Smooth muscle cell (in vitro differentiated cells): Measurements from ENCODE around the gene TMPRSS2. TPM values are rescaled to one million over a fixed set of nuclear protein-coding genes. Genes with fewer than 3 reads are reported as not detected.

Experiments
- DNase-seq: peaks from one replicate; lab custom pipeline; 2025; ENCODE audit not compliant: unreplicated experiment; lab: John Stamatoyannopoulos, UW
- H2AFZ ChIP-seq: fragments of 200-600 bp; sonication (generic); 2 replicates; pipeline ENCODE4 v1.6.0; 2016; ENCODE audit warnings: antibody characterized with exemption, low read depth, mild to moderate bottlenecking
- H3F3A ChIP-seq: fragments of 200-600 bp; sonication (generic); 2 replicates; pipeline ENCODE4 v1.6.0; 2017; ENCODE audit warnings: antibody characterized with exemption, low read depth
- H3K27ac ChIP-seq: fragments of 200-600 bp; sonication (generic); 2 replicates; pipeline ENCODE4 v1.5.1; 2016; ENCODE audit warnings: low read depth, mild to moderate bottlenecking
- H3K27me3 ChIP-seq: fragments of 200-600 bp; sonication (generic); 2 replicates; pipeline ENCODE4 v1.6.1; 2016; ENCODE audit warnings: low read depth, mild to moderate bottlenecking
- H3K36me3 ChIP-seq: fragments of 200-600 bp; sonication (generic); 2 replicates; pipeline ENCODE4 v1.5.1; 2016; ENCODE audit warnings: low read depth
- H3K4me1 ChIP-seq: fragments of 200-600 bp; sonication (generic); 2 replicates; pipeline ENCODE4 v1.5.1; 2016; ENCODE audit warnings: low read depth
- H3K4me2 ChIP-seq: fragments of 200-600 bp; sonication (generic); 2 replicates; pipeline ENCODE4 v1.6.0; 2016; ENCODE audit warnings: mild to moderate bottlenecking
- H3K4me3 ChIP-seq: fragments of 200-600 bp; sonication (generic); 2 replicates; pipeline ENCODE4 v1.5.1; 2016; ENCODE audit warnings: mild to moderate bottlenecking
- H3K79me2 ChIP-seq: fragments of 200-600 bp; sonication (generic); 2 replicates; pipeline ENCODE4 v1.6.0; 2016; ENCODE audit warnings: low read depth, mild to moderate bottlenecking
- H3K9ac ChIP-seq: fragments of 200-600 bp; sonication (generic); 2 replicates; pipeline ENCODE4 v1.6.0; 2016; ENCODE audit warnings: low read depth
- H3K9me3 ChIP-seq: fragments of 200-600 bp; sonication (generic); replicated peaks from 2 replicates; pipeline ENCODE4 v1.5.1; 2016; ENCODE audit warnings: low read depth
- H4K20me1 ChIP-seq: fragments of 200-600 bp; sonication (generic); 2 replicates; pipeline ENCODE4 v1.6.0; 2016; ENCODE audit warnings: low read depth
- WGBS: methylation state at CpG from one replicate; pipeline ENCODE4 v1.1.7; 2016; ENCODE audit warnings: low lambda C conversion rate; 5-methylcytosine and 5-hydroxymethylcytosine counted together
- polyA plus RNA-seq: library from polyadenylated mRNA; unstranded; fragments of >200 nt; fragmentation: Nextera tagmentation; extraction: Ambion mirVana; gene quantifications from 2 replicates; pipeline ENCODE4 v1.2.1, GENCODE V29; 2016
- total RNA-seq: library from RNA; depleted of rRNA; stranded (reverse); fragments of >200 nt; gene quantifications from 2 replicates; pipeline ENCODE4 v1.2.3, GENCODE V29; 2014
- TF ChIP-seq, protein P1 (sequence below): fragments of 200-600 bp; sonication (generic); IDR thresholded peaks from 2 replicates; pipeline ENCODE4 v1.5.1; 2017; ENCODE audit warnings: borderline replicate concordance, mild to moderate bottlenecking, antibody characterized with exemption; ENCODE audit not compliant: insufficient read depth, poor library complexity, severe bottlenecking

The TMPRSS2 gene
- total and polyA plus RNA-seq, 2 experiments from 2014 or later: 0.39 to 1.3 TPM

DNA sequence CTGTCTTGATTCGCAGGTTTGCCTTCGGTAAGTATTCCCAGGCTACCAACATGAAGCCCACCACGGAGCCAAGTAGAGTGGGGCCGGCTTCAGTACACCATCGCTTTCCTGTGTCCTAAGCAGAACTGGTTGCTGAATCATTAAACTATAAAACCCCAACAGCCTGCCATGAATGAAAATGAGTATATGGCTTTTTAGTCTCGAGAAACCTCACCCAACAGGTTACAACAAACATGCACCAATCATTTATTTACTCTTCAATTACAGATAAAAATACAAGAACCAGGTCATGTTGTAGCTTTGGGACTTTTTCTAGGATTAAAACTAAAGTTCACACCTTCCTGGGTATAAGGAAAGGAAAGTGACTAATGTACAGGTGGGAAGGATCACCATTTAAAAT, 7.6 kb downstream of the TMPRSS2 start:
- no peaks in the 10 kb centered on the region for H3K79me2 ChIP-seq
- TF ChIP-seq, protein P1, sequence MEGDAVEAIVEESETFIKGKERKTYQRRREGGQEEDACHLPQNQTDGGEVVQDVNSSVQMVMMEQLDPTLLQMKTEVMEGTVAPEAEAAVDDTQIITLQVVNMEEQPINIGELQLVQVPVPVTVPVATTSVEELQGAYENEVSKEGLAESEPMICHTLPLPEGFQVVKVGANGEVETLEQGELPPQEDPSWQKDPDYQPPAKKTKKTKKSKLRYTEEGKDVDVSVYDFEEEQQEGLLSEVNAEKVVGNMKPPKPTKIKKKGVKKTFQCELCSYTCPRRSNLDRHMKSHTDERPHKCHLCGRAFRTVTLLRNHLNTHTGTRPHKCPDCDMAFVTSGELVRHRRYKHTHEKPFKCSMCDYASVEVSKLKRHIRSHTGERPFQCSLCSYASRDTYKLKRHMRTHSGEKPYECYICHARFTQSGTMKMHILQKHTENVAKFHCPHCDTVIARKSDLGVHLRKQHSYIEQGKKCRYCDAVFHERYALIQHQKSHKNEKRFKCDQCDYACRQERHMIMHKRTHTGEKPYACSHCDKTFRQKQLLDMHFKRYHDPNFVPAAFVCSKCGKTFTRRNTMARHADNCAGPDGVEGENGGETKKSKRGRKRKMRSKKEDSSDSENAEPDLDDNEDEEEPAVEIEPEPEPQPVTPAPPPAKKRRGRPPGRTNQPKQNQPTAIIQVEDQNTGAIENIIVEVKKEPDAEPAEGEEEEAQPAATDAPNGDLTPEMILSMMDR: no peak
- H3K4me2 ChIP-seq: no peak overlapping the region
- H2AFZ ChIP-seq: no peak overlapping the region
- no peak overlapping the region for H3K4me3 ChIP-seq
- H3F3A ChIP-seq: no peaks in the 10 kb centered on the region
- WGBS: 86% methylated on average over 6 of the region's 6 CpGs
- no peak for DNase-seq
- H3K9me3 ChIP-seq: no peaks in the 10 kb centered on the region
- no peaks in the 10 kb centered on the region for H3K4me1 ChIP-seq
- H4K20me1 ChIP-seq: no peaks in the 10 kb centered on the region
- no peaks in the 10 kb centered on the region for H3K36me3 ChIP-seq
- H3K27ac ChIP-seq: no peak overlapping the region
- H3K9ac ChIP-seq: no peak overlapping the region
- peaks cover 47% of the 10 kb centered on the region for H3K27me3 ChIP-seq

DNA sequence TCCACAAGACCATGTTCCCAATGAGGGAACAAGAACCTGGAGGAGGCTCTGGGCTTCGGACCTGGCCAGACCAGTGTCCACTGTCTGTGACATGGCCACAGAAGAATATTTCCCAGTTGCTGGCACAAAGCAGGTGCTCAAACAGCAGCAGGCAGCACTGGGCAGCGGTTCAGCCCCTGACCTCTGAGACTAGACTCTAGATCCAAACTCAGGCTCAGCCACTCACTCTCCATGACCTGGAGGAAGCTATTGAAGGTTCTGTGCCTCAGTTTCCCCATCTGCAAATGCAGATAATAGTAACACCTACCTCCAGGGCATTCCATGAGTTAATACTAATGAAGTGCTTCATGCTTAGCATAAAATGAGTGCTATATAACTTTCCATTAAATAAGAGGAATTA, 8.0 kb downstream of the TMPRSS2 start:
- H3K79me2 ChIP-seq: no peaks in the 10 kb centered on the region
- no peak overlapping the region for H3K27ac ChIP-seq
- H3K4me3 ChIP-seq: no peak overlapping the region
- no peaks in the 10 kb centered on the region for H3K36me3 ChIP-seq
- no peak overlapping the region for H2AFZ ChIP-seq
- 85% methylated on average over 2 of the region's 2 CpGs for WGBS
- DNase-seq: no peak
- no peak overlapping the region for H3K4me2 ChIP-seq
- TF ChIP-seq, protein P1: no peak
- no peaks in the 10 kb centered on the region for H3K9me3 ChIP-seq
- H3K4me1 ChIP-seq: no peaks in the 10 kb centered on the region
- no peaks in the 10 kb centered on the region for H4K20me1 ChIP-seq
- H3F3A ChIP-seq: no peaks in the 10 kb centered on the region
- no peak overlapping the region for H3K9ac ChIP-seq
- H3K27me3 ChIP-seq: peaks cover 43% of the 10 kb centered on the region

GRCh38 chr21:41497788-41498187, 10.2 kb downstream of the TMPRSS2 start:
- DNase-seq: no peak
- H3F3A ChIP-seq: no peaks in the 10 kb centered on the region
- no peak overlapping the region for H2AFZ ChIP-seq
- H3K4me3 ChIP-seq: no peak overlapping the region
- no peaks in the 10 kb centered on the region for H3K79me2 ChIP-seq
- no peak overlapping the region for H3K27ac ChIP-seq
- WGBS: 85% methylated on average over 8 of the region's 8 CpGs
- no peaks in the 10 kb centered on the region for H3K4me1 ChIP-seq
- no peaks in the 10 kb centered on the region for H3K36me3 ChIP-seq
- TF ChIP-seq, protein P1: no peak
- H4K20me1 ChIP-seq: no peaks in the 10 kb centered on the region
- no peaks in the 10 kb centered on the region for H3K9me3 ChIP-seq
- no peak overlapping the region for H3K9ac ChIP-seq
- H3K27me3 ChIP-seq: peaks cover 22% of the 10 kb centered on the region
- no peak overlapping the region for H3K4me2 ChIP-seq

DNA sequence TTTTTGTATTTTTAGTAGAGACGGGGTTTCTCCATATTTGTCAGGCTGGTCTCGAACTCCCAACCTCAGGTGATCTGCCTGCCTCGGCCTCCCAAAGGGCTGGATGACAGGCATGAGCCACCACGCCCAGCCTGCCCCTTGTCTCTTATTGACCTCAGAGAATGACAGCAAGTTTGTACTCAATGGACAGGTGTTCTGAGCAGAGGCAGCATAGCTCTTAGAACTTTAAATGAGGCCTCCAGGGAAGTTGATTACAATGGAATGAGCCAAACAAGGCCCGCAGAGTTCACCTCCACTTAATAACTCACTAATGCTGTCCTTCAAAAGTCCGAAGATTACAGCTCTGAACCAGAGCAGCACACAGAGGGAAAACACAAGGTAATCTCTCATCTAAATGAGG, 10.9 kb downstream of the TMPRSS2 start:
- H3F3A ChIP-seq: no peaks in the 10 kb centered on the region
- H3K4me2 ChIP-seq: no peak overlapping the region
- no peaks in the 10 kb centered on the region for H4K20me1 ChIP-seq
- H3K27me3 ChIP-seq: peaks cover 16% of the 10 kb centered on the region
- no peaks in the 10 kb centered on the region for H3K79me2 ChIP-seq
- DNase-seq: no peak
- H2AFZ ChIP-seq: no peak overlapping the region
- no peak overlapping the region for H3K4me3 ChIP-seq
- no peak overlapping the region for H3K27ac ChIP-seq
- H3K36me3 ChIP-seq: no peaks in the 10 kb centered on the region
- WGBS: 75% methylated on average over 6 of the region's 6 CpGs
- TF ChIP-seq, protein P1: no peak
- no peaks in the 10 kb centered on the region for H3K9me3 ChIP-seq
- H3K9ac ChIP-seq: no peak overlapping the region
- no peaks in the 10 kb centered on the region for H3K4me1 ChIP-seq
